Fibroblast of lung (primary cell): ENCODE measurements around the gene CTSK.
"Not testable (repeated sequence)": the region's sequence is repeated elsewhere in the genome, so short reads cannot be mapped to it uniquely, and the experiment has no call there.

Experiments used
- EZH2 ChIP-seq: IDR thresholded peaks from 2 replicates; pipeline ENCODE4 v1.5.1; 2012; ENCODE audit warnings: low read length, control low read depth, mild to moderate bottlenecking; ENCODE audit errors: missing control alignments
- TF ChIP-seq, protein P1 (sequence below), 2 donors: IDR thresholded peaks in 1 of 2; conservative IDR thresholded peaks in 1 of 2; 1 replicate in 1 of 2; 2 replicates in 1 of 2; pipeline ENCODE4 v1.5.1; 2011 to 2012; ENCODE audit warnings: low read length in 2 of 2, control low read depth in 1 of 2, inconsistent platforms in 1 of 2, low read depth in 1 of 2, mild to moderate bottlenecking in 1 of 2

- TF ChIP-seq, protein P1, sequence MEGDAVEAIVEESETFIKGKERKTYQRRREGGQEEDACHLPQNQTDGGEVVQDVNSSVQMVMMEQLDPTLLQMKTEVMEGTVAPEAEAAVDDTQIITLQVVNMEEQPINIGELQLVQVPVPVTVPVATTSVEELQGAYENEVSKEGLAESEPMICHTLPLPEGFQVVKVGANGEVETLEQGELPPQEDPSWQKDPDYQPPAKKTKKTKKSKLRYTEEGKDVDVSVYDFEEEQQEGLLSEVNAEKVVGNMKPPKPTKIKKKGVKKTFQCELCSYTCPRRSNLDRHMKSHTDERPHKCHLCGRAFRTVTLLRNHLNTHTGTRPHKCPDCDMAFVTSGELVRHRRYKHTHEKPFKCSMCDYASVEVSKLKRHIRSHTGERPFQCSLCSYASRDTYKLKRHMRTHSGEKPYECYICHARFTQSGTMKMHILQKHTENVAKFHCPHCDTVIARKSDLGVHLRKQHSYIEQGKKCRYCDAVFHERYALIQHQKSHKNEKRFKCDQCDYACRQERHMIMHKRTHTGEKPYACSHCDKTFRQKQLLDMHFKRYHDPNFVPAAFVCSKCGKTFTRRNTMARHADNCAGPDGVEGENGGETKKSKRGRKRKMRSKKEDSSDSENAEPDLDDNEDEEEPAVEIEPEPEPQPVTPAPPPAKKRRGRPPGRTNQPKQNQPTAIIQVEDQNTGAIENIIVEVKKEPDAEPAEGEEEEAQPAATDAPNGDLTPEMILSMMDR (conservative IDR thresholded peaks at IDR 0.05 in 1 of 2, IDR thresholded peaks at IDR 0.05 in 1 of 2; ENCODE audit: low read depth in 1 of 2, low read length in 2 of 2), result not testable (repeated sequence)
- not testable (repeated sequence) for TF ChIP-seq EZH2
Measured at GRCh38 chr1:150767704-150768103, 40.4 kb downstream of the CTSK start.
